ENCODE data around the gene AGMO.
"Not testable (repeated sequence)": the region's sequence is repeated elsewhere in the genome, so short reads cannot be mapped to it uniquely, and the experiment has no call there.

Gene AGMO

DNA sequence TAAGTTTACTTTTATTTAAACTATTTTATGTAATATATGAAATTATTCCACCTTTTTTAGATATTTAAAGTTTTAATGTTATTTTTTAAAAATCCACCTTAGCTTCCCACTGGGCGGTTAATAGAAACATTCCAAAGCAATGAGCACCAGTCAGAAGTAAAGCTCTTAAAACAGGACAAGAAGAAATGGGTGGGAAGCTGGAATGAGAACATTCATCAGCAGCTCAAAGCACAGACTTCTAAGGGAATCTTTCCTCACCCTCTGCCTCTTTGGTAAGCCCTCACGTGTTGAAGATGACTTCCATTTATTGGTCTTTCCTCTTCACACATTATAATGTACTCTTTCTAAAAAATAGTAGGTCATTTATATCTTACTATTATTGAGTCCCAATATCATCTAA, 3.1 kb downstream of the AGMO start:
- no peak for DNase-seq

DNA sequence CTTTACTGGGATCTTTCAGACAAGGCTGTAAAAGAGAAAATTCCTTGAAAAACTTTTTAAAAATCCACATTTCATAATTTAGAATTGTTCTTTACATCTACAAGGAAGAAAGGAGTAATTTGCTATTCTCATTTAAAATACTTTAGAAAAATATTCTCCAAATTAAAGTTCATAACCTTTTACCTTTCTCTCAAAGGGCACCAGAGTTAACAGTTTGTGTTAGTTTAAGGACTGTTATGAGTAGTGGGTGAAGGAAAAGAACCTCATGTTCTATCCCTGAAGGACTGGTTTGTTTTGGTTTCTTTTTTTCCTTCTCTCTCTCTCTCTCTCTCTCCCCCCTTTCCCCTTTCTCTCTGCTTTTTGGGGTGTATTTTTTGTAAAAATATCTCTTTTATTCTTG, 4.1 kb downstream of the AGMO start:
- DNase-seq, result no peak

DNA sequence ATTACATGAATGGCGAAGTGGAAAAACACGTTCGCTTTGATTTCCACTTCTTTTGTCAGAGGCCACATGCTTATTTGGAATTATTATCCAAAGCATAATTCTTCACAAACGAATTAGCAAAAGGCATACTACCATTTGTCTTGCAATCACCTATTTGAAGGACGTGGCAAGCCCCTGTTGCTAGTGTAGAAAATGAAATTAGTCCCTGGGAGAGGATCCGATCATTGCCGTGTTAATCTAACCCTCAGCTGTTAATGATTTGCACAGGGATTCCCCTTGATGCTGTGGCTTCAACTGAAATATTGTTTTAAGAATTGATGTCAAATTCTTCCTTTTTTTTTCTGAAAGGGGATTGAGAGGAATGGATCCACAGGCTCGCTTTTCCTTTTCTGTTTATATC, 4.6 kb downstream of the AGMO start:
- no peak for DNase-seq

DNA sequence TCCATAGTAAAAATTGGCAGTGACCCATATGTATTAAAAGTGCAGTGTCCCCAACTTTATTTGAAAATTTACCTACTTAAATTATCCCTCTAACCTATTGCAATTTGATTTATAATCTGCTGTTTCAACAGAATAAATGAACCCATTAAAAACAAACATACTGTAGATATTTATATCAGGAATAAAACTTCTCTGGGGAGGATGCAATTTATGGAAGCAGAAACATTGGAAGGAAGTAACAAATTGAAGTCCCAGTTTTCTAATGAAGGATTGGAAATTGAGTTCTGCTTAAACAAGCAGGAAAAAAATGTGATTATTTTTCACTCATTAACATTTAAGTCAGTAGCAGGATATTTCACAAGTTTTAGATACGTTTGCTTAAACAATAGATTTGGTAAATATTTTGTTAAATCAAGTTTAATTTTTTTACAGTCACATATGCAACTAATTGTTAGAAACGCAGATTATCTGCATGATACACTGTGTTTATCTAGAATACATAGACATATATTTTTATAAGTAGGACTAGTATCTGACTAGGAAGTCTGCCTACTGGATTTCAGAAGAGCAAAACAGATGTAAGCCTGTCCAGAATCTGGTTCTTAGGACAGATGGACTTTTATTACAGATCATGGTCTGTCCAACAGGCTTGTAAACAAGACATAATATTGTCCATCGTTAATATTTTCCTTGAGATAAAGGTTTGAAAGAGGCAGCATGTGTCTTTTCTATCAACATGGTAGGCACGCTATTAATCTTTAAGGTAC, 5.3 kb downstream of the AGMO start:
- DNase-seq, result no peak

DNA sequence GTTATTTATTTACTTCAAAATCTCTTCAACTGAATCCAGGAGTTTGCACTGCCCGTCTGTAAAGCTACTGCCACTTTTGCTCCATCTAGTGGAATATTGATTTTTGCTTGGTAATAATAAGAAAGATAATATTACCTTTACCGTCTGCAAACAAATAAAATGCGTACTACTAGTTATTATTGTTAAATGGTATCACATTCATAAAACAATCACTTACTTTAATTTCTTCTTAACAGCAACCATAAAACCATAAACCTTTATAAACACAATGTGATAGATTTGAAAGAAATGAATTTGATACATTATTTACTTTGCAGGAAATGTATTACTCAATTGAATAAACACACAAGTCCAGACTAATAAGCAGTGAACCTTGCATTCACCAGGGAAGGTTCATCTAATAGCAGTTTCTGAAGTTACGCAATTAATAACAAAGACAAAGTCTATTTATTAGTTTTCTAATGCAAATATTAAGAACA, 6.4 kb downstream of the AGMO start:
- no peak for DNase-seq

DNA sequence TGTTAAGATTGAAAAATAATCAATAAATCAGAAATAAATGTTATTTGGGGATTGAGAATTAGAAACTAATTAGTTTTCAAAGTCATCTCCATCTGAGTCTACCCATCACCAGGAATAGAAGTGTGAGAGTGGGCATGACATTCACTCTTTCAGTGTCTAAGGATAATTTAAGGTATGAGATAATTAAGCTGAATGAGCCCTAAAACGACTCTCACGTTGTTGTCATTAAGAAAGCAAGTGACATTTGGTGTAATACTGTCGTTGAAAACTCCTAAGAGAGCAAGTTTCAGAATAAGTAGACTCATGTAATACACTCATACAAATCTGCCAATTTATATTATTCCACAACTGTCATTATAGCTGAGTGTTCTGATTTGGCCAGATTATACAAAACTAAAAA, 7.1 kb downstream of the AGMO start:
- no peak for DNase-seq

DNA sequence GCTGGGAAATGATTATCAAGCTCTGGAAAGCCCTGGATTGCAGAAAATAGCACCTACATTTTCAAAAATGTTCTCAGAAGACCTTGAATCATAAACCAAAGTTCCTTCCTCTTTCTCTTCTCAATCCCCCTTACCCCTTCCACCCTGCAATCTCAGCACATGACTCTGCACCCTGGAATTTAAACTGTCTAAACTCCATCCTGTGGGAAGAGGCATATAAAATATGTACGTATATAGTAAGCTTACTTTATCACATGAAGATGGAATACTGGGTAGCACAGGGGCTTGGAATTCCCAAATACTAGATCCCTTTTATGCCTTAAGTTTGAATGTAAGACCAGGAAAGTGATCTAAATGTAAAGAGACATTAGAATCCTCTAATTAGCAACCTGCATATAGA, 7.7 kb downstream of the AGMO start:
- DNase-seq, result no peak

DNA sequence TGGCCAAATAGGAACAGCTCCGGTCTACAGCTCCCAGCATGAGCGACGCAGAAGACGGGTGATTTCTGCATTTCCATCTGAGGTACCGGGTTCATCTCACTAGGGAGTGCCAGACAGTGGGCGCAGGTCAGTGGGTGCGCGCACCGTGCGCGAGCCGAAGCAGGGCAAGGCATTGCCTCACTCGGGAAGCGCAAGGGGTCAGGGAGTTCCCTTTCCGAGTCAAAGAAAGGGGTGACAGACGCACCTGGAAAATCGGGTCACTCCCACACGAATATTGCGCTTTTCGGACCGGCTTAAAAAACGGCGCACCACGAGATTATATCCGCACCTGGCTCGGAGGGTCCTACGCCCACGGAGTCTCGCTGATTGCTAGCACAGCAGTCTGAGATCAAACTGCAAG, 14.5 kb downstream of the AGMO start:
- DNase-seq, result not testable (repeated sequence)

DNA sequence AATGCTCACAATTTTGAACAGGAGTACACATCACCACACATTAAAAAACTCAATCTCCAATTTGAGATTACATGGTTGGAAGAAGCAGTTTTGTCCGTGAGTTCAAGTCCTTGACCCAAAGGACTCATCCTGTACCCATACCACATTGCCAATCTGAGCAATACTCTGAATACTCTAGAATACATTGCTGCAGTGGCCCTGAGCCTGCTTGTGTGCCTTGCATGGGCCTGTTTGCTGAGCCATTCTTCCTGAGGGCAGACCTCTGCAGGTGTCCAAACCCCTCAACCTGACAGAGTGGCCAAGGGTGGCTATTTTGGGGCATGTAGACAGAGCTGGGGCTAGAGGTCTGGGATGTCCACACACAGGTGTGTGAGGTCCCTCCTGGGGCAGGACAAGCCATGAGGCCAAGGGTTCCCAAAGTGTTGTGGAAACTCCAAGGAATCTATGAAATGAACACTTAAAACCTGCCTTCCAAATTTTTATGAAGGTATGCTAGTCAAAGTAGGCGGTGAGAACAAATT, 15.5 kb downstream of the AGMO start:
- DNase-seq, result no peak

DNA sequence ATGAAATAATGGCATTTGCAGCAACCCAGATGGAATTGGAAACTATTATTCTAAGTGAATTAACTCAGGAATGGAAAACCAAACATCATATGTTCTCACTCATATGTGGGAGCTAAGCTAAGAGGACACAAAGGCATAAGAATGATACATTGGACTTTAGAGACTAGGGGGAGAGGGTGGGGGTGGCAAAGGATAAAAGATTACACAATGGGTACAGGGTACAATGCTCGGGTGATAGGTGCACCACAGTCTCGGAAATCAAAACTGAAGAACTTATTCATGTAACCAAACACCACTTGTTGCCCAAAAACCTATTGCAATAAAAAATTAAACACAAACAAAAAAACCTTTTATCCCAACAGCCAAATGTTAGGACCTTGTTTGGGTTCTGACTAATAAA, 17.8 kb downstream of the AGMO start:
- DNase-seq, result no peak

DNA sequence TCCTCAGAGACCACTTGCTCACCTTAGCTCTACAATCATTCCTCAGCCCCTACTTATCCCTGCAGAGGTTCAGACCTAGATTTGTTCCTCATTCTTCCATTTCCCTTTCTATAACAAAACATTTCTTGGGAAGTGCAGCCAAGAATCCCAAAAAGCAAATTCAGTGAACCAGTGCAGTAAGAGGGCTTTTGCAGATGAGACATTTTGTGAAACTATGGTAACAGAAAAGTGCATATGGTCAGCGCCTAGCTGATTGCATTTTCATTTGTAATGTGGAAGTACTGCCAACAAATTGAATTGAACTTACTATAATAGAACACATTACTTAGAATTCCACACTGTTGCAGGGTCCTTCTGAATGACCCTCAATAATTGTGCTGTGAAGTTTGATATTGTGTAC, 18.6 kb downstream of the AGMO start:
- no peak for DNase-seq

DNA sequence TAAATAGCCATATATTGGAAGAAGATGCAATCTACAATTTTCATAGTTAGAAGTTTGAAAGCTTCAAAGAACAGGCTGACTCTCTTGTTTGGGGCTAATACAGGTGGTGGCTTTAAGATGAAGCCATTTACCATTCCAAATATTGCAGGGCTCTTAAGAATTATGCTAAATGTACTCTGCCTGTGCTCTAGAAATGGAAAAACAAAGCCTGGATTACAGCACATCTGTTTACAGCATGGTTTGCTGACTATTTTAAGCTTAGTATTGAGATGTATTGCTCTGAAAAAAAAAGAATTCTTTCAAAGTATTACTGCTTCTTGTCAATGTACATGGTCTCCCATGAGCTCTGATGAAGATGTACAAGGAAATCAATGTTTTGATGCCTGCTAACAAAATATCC, 34.2 kb downstream of the AGMO start:
- DNase-seq, result no peak

DNA sequence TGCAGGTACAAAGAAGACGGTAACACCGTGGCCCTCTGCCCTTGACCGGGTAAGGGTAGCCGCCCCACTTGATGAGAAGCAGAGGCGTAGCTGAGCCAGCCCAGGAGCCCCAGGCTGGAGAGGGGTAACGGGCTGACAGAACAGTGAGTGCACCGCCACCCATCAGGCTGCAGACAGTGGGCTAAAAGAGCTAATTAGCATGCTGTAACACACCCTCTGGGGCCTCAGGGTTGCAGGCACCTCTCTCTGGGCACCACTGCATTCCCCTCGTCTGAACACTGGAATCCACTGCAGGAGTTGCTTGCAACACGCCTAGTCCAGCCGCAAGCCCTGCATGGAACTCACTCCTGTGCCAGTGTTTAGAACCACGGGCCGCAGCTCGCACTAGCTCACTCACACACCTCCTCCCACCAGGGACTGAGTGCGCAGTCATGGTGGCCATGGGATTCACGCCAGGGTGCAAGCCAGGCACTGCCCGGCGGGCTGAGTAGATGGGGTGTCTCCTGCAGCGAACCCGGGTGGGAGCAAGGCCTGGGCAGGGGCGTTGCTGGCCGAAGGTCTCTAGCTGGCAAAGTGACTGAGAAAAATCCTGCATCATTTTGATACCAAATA, 36.1 kb downstream of the AGMO start:
- no peak for DNase-seq

DNA sequence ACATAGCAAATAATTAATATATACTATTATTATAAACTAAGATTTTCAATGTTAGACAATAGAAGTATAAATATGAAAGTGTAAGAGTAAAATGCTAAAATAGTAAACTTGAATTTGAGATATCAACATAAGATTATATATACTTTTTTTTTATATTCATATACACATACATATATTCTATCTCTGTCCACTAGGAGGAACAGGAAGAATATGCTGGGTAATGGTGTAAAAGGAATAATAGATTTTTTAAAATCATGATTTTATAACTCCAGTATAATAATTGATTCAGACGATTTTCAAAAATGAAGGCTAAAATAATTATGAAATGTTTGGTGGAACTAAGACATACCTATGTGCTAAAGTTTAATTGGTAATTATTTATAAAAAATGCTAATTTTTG, 37.7 kb downstream of the AGMO start:
- DNase-seq, result no peak

DNA sequence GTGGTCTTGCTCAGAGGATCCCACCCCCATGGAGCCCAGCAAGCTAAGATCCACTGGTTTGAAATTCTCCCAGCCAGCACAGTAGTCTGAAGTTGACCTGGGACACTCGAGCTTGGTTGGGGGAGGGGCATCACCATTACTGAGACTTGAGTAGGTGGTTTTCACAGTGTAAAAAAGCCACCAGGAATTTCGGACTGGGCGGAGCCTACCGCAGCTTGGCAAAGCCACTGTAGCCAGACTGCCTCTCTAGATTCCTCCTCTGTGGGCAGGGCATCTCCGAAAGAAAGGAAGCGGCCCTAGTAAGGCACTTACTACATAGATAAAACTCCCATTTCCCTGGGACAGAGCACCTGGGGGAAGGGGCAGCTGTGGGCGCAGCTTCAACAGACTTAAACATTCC, 44.0 kb downstream of the AGMO start:
- DNase-seq, result not testable (repeated sequence)

DNA sequence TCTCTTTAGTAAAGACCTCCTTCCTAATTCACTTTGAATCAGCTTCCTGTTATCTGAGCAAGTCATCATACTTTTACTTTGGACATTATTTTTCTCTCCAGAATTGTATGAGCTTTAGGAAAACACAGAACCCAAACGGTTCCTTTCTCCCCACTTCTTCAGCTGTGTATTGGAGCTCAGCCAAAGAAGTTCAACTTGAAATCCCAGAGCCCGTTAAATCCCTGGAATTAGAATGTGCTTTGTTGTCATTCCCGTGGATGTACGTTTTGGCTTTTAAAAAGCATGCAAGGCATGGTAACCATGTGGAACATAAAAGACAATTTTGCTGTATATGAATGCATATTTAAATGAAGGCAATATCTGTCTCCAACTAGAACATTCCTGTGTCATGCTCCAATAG, 46.6 kb downstream of the AGMO start:
- no peak for DNase-seq

DNA sequence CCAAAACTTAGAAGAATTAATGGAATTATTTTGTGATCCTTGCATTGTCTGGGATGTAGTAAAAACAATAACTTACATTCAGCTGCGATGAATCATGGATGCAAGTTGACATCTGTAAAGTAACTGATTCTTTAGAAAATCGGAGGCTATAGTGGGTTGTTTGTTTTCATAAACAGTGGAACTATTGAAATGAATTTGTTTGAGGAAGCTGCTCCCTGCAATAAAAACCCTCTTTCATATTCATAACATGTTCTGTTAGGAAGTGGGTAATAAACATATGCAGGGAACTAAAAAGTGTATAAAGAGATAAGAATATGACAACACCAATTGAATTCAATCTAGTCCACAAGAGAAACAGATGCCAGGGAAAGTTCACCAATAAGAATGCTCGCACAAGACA, 53.6 kb downstream of the AGMO start:
- no peak for DNase-seq

DNA sequence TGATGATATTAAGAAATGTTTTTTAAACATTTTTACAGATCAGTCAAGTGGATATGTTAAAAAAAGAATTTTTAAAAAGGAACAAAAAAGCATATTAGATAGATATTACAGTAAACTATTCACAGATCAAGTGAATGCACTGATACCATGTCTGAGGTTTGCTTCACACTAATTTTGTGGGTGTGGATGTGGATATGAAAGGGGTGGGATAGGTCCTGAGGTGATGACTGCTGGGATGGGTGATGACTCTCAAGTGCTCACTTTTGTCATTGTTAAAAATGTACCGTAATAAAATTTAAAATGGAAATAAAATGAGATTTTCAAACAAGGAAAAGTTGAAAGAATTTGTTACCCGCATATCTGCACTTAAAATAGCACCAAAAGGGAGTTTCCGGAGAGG, 54.1 kb downstream of the AGMO start:
- no peak for DNase-seq

DNA sequence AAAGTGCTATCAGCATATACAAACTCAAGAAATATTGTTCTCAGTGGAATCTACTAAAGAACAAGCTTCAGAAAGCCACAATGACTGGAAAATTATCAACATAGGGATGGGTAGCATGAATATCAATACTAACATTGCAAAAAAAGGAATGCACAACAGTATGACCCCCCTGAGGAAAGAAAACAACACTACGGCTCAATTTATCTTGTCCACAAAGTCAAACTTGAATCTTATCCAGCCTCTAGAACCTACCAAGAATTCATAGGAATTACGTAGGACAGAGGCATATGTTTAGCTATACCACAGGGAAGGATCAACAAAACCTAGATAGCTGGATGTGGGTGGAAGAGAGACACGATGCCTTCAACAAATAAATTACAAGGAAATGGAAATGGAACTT, 54.6 kb downstream of the AGMO start:
- no peak for DNase-seq

DNA sequence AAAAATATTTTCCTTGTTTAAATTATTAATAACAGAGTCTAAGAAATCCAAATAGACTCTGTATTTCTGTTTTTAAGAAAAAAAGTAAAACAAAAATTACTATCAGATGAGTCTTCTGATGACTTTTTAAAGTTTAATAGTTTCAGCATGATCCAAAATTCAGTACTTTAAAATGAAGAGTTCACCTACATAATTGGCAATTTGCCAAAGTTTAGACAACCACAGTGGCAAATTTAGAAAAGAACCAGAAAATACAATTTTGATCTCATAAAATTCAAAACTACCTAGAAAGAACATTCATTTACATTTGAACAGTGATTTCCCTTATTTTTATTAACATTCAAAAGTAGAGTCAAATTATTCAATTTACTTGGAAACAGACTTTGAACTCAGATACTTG, 56.1 kb downstream of the AGMO start:
- DNase-seq, result no peak

DNA sequence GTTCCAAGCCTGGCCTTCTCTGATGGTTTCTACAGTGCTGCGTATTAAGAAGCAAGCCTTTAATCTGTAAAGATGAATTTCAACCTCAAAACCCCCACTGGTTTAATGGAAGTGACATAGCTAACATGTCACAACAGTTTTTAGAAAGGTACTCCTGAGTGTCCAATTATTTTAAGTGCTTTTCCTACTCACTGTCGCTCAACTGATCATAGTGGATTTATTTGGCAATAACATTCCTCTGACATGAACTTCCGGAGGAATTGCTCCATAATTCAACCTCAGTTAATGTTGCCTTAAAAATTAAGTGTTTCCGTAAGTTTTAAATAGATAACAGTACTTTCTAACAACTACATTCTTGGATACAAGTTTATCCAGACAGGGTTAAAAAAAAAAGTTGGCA, 57.5 kb downstream of the AGMO start:
- DNase-seq, result no peak

DNA sequence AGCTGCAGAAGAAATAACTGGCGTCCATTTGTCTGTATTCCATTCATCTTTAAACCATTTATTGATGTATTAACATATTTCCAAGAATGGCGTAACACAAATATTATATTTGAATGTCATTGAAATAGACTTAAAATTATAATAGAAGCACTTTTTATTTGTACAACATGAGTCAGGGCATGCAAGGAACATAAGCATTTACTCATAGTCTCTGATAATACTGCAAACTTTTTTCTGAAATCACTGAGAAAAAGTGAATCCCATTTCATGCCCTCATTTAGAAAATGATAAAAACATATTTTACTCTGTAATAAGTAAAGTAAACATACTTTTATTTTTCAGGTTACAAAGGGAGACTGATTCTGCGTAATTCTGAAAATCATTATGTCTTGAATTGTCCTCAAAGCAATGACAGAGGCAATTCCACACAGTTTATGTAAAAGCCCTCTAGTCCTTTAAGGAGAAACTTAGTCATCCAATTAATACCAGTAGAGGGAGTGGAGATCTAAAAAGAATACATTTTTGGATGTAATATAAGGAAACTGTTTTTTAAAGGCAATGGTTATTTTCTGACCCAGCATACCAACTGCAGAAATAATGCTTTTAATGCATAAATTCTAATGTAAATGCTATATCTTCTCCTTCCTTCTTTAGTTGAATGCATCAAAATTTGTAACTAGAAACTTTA, 58.1 kb downstream of the AGMO start:
- DNase-seq, result no peak

DNA sequence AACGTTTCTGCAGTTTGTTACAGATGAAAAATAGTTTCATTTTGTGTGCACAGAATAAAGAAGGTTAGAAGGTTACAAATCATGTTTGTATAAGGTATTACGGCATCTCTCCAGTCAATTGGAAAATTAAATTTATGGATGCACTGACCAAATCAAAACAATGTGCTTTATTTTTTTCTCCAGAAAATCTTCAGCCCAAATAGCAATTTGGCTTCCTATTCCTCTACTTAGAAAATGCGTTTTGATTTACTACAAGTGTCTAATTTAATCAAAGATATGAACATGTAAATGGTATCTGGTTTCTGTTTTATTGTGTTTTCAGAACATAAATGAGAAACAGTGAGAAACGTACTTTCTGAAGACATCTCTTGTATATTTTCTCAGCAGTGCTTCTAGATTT, 63.4 kb downstream of the AGMO start:
- no peak for DNase-seq

DNA sequence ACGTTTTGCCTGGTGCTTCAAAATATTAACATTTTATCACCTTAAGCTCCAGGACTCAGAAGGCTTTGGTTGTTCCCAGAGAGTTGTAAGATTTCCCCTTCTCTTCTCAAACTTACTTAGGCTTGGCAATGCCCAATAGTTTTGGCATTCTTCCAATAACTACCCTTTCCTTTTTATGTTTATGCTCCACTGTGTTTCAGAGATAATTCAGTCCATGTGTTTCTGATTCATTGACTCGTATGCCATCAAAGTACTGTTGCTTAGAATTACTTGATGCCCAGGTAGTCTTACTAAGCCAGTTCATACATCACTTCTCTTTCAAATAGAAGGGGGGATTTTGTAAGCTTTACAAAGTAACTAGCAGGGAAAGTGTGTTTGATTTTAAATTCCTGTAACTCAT, 66.6 kb downstream of the AGMO start:
- no peak for DNase-seq

Data from activated CD4-positive, alpha-beta T cell treated with anti-CD3 and anti-CD28 coated beads for 1 hour (primary cell).